Keratinocyte (primary cell): Measurements from ENCODE around the gene HNRNPL.
"Not testable (repeated sequence)": the region's sequence is repeated elsewhere in the genome, so short reads cannot be mapped to it uniquely, and the experiment has no call there.

ENCODE experiments used
- EZH2 ChIP-seq: IDR thresholded peaks from one replicate; pipeline ENCODE4 v1.6.1; 2012; ENCODE audit warnings: inconsistent platforms, mild to moderate bottlenecking, low read length, moderate library complexity
- TF ChIP-seq, protein P1 (sequence below), 3 experiments: IDR thresholded peaks in 1 of 3; conservative IDR thresholded peaks in 1 of 3; optimal IDR thresholded peaks in 1 of 3; 2 replicates in 2 of 3; 3 replicates in 1 of 3; pipeline versions ENCODE3 to v1.5.1; 2011; ENCODE audit warnings: low read length in 3 of 3, mild to moderate bottlenecking in 3 of 3, moderate library complexity in 2 of 3, control low read depth in 1 of 3, inconsistent platforms in 1 of 3; ENCODE audit not compliant: insufficient read depth in 2 of 3; ENCODE audit errors: extremely low read depth in 1 of 3

DNA sequence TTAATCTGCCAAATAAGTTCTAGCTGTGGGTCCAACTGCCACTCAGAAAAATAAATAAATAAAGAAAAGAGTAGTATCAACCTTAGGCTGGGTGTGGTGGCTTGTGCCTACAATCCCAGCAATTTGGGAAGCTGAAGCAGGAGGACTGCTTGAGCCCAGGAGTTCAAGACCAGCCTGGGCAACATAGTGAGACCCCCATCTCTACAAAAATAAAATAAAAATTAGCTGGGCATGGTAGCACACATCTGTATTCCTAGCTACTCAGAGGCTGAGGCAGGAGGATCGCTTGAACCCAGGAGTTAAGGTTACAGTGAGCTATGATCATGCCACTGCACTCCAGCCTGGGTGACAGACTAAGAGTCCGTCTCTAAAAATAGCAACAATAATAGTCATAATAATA lies 35.9 kb downstream of the HNRNPL start:
- TF ChIP-seq, protein P1, sequence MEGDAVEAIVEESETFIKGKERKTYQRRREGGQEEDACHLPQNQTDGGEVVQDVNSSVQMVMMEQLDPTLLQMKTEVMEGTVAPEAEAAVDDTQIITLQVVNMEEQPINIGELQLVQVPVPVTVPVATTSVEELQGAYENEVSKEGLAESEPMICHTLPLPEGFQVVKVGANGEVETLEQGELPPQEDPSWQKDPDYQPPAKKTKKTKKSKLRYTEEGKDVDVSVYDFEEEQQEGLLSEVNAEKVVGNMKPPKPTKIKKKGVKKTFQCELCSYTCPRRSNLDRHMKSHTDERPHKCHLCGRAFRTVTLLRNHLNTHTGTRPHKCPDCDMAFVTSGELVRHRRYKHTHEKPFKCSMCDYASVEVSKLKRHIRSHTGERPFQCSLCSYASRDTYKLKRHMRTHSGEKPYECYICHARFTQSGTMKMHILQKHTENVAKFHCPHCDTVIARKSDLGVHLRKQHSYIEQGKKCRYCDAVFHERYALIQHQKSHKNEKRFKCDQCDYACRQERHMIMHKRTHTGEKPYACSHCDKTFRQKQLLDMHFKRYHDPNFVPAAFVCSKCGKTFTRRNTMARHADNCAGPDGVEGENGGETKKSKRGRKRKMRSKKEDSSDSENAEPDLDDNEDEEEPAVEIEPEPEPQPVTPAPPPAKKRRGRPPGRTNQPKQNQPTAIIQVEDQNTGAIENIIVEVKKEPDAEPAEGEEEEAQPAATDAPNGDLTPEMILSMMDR (optimal IDR thresholded peaks at IDR 0.05 in 1 of 3, IDR thresholded peaks at IDR 0.05 in 1 of 3, conservative IDR thresholded peaks at IDR 0.05 in 1 of 3; ENCODE audit: extremely low read depth in 1 of 3, insufficient read depth in 2 of 3, low read length in 3 of 3) = not testable (repeated sequence)
- not testable (repeated sequence) for TF ChIP-seq EZH2
